Measurements from ENCODE around the gene ROS1.

Gene ROS1

GRCh38 chr6:117384659-117385058, 41.1 kb downstream of the ROS1 start:
- no peaks in the 10 kb centered on the region for H3K27me3 ChIP-seq (ENCODE audit: insufficient read depth, low read length)
- no peak overlapping the region for H3K18ac ChIP-seq (ENCODE audit: low read length)
- H3K79me1 ChIP-seq (ENCODE audit: low read length): no peaks in the 10 kb centered on the region
- WGBS (ENCODE audit: extremely low coverage, insufficient coverage, insufficient read length): no CpG with 5 or more reads among the region's 2 CpGs
- H3K9ac ChIP-seq (ENCODE audit: low read length): no peak overlapping the region
- no peak overlapping the region for H3K27ac ChIP-seq (ENCODE audit: low read depth, low read length)
- no peak overlapping the region for H4K12ac ChIP-seq (ENCODE audit: low read depth, low read length)
- no peaks in the 10 kb centered on the region for H3K79me2 ChIP-seq (ENCODE audit: control insufficient read depth, insufficient read depth, low read length, poor library complexity)
- no peak overlapping the region for H2AFZ ChIP-seq (ENCODE audit: insufficient read depth, low read length, poor library complexity)
- DNase-seq: no peak
- H2AK5ac ChIP-seq (ENCODE audit: low read length): no peak overlapping the region
- H2BK120ac ChIP-seq (ENCODE audit: insufficient read depth, low read length, poor library complexity): no peak overlapping the region
- H2BK12ac ChIP-seq (ENCODE audit: low read length): no peak overlapping the region
- no peak overlapping the region for H3K4me3 ChIP-seq (ENCODE audit: low read depth, low read length)
- no peak overlapping the region for H4K91ac ChIP-seq (ENCODE audit: low read depth, low read length)
- H2BK5ac ChIP-seq (ENCODE audit: low read depth, low read length, poor library complexity): no peak overlapping the region
- H3K4me1 ChIP-seq (ENCODE audit: control insufficient read depth in 1 of 2, insufficient read depth in 2 of 2, low read length in 2 of 2): no peaks in the 10 kb centered on the region
- no peak overlapping the region for H3K4ac ChIP-seq (ENCODE audit: low read depth, low read length)
- H3K36me3 ChIP-seq (ENCODE audit: control insufficient read depth in 1 of 2, insufficient read depth in 2 of 2, low read length in 2 of 2): no peaks in the 10 kb centered on the region
- H4K8ac ChIP-seq (ENCODE audit: low read depth, low read length): no peak overlapping the region
- no peak overlapping the region for H3K14ac ChIP-seq (ENCODE audit: low read length)
- H3K4me2 ChIP-seq (ENCODE audit: low read length): no peak overlapping the region
- H3K23ac ChIP-seq (ENCODE audit: low read length): no peak overlapping the region
- no peaks in the 10 kb centered on the region for H3K9me3 ChIP-seq (ENCODE audit: insufficient read depth, low read depth, low read length)

DNA sequence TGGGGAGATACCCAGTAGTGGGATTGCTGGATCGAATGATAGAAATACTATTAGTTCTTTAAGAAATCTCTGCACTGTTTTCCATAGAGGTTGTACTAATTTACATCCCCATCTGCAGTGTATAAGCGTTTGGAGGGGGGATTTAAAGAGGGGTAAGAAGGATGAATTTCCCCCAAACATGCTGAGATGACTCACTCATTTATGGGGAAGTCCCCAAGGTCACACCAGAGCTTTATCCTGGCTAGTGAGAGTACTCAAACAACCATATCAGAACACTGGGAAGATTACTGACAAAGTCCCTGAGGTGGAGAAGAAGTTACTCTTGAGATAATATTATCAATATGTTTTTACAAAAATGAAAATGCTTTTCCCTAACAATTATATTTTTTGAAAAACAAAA, 44.0 kb downstream of the ROS1 start:
- Histone ChIP-seq H2BK120ac (ENCODE audit: insufficient read depth, low read length, poor library complexity) (no peak overlapping the region), H3K4me3 (ENCODE audit: low read depth, low read length) (no peak overlapping the region), H4K8ac (ENCODE audit: low read depth, low read length) (no peak overlapping the region), H3K27ac (ENCODE audit: low read depth, low read length) (no peak overlapping the region), H3K79me2 (ENCODE audit: control insufficient read depth, insufficient read depth, low read length, poor library complexity) (no peaks in the 10 kb centered on the region), H2AK5ac (ENCODE audit: low read length) (no peak overlapping the region), H3K14ac (ENCODE audit: low read length) (no peak overlapping the region), H3K36me3 (ENCODE audit: control insufficient read depth in 1 of 2, insufficient read depth in 2 of 2, low read length in 2 of 2) (no peaks in the 10 kb centered on the region), H4K12ac (ENCODE audit: low read depth, low read length) (no peak overlapping the region), H3K4me1 (ENCODE audit: control insufficient read depth in 1 of 2, insufficient read depth in 2 of 2, low read length in 2 of 2) (no peaks in the 10 kb centered on the region), H3K4me2 (ENCODE audit: low read length) (no peak overlapping the region), H2BK5ac (ENCODE audit: low read depth, low read length, poor library complexity) (no peak overlapping the region), H3K27me3 (ENCODE audit: insufficient read depth, low read length) (no peaks in the 10 kb centered on the region), H2AFZ (ENCODE audit: insufficient read depth, low read length, poor library complexity) (no peak overlapping the region), H3K79me1 (ENCODE audit: low read length) (no peaks in the 10 kb centered on the region), H3K9me3 (ENCODE audit: insufficient read depth, low read depth, low read length) (no peaks in the 10 kb centered on the region), H3K18ac (ENCODE audit: low read length) (no peak overlapping the region), H2BK12ac (ENCODE audit: low read length) (no peak overlapping the region), H4K91ac (ENCODE audit: low read depth, low read length) (no peak overlapping the region), H3K9ac (ENCODE audit: low read length) (no peak overlapping the region), H3K4ac (ENCODE audit: low read depth, low read length) (no peak overlapping the region), H3K23ac (ENCODE audit: low read length) (no peak overlapping the region)
- DNase-seq: no peak
- no CpG with 5 or more reads among the region's 2 CpGs for WGBS (ENCODE audit: extremely low coverage, insufficient coverage, insufficient read length)

DNA sequence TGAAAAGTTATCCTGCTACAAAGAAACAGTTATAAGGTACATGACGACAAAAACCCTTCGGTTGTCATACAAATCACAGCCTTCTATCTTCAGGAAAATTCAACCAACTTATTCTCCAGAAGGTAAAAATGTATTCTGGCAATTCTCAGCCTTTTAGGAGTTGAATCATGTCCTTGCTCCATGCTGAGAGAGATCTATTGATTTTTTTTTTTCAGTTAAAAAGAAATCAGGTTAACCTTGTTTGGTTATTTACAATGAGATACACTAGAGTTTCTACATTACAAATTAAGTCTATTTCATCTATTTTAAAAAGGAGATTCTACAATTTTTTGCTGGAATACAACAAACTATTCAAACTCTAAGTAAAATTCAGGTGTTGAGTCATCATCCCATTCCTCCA, 45.4 kb downstream of the ROS1 start:
- Histone ChIP-seq H3K4ac (ENCODE audit: low read depth, low read length) (no peak overlapping the region), H2BK5ac (ENCODE audit: low read depth, low read length, poor library complexity) (no peak overlapping the region), H2AFZ (ENCODE audit: insufficient read depth, low read length, poor library complexity) (no peak overlapping the region), H3K18ac (ENCODE audit: low read length) (no peak overlapping the region), H3K9me3 (ENCODE audit: insufficient read depth, low read depth, low read length) (no peaks in the 10 kb centered on the region), H3K27ac (ENCODE audit: low read depth, low read length) (no peak overlapping the region), H2BK120ac (ENCODE audit: insufficient read depth, low read length, poor library complexity) (no peak overlapping the region), H4K12ac (ENCODE audit: low read depth, low read length) (no peak overlapping the region), H3K4me3 (ENCODE audit: low read depth, low read length) (no peak overlapping the region), H2BK12ac (ENCODE audit: low read length) (no peak overlapping the region), H3K9ac (ENCODE audit: low read length) (no peak overlapping the region), H3K79me1 (ENCODE audit: low read length) (no peaks in the 10 kb centered on the region), H3K79me2 (ENCODE audit: control insufficient read depth, insufficient read depth, low read length, poor library complexity) (no peaks in the 10 kb centered on the region), H3K4me1 (ENCODE audit: control insufficient read depth in 1 of 2, insufficient read depth in 2 of 2, low read length in 2 of 2) (no peaks in the 10 kb centered on the region), H4K91ac (ENCODE audit: low read depth, low read length) (no peak overlapping the region), H3K27me3 (ENCODE audit: insufficient read depth, low read length) (no peaks in the 10 kb centered on the region), H3K23ac (ENCODE audit: low read length) (no peak overlapping the region), H2AK5ac (ENCODE audit: low read length) (no peak overlapping the region), H3K4me2 (ENCODE audit: low read length) (no peak overlapping the region), H3K14ac (ENCODE audit: low read length) (no peak overlapping the region), H4K8ac (ENCODE audit: low read depth, low read length) (no peak overlapping the region), H3K36me3 (ENCODE audit: control insufficient read depth in 1 of 2, insufficient read depth in 2 of 2, low read length in 2 of 2) (no peaks in the 10 kb centered on the region)
- DNase-seq: no peak
- no CpG with 5 or more reads among the region's 2 CpGs for WGBS (ENCODE audit: extremely low coverage, insufficient coverage, insufficient read length)

DNA sequence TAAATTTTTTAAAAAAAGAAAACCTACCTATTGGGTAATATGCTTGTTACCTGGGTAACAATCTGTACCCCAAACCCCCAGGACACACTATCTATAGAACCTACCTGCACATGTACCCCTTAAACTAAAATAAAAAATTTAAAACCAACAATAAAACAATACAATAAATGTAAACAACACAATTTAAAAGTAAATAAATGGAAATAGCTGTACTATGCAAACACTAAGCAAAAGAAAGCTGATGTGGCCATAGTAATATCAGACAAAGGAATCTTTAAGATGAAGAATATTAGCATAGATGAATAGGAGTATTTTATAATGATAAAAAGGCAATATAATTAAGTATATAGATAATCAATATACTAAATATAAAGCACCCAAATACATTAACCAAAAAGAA, 50.3 kb downstream of the ROS1 start:
- no peak overlapping the region for H4K91ac ChIP-seq (ENCODE audit: low read depth, low read length)
- H2BK120ac ChIP-seq (ENCODE audit: insufficient read depth, low read length, poor library complexity): no peak overlapping the region
- H2AFZ ChIP-seq (ENCODE audit: insufficient read depth, low read length, poor library complexity): no peak overlapping the region
- H3K9me3 ChIP-seq (ENCODE audit: insufficient read depth, low read depth, low read length): no peaks in the 10 kb centered on the region
- no peak overlapping the region for H3K4me3 ChIP-seq (ENCODE audit: low read depth, low read length)
- no peak overlapping the region for H3K23ac ChIP-seq (ENCODE audit: low read length)
- no peaks in the 10 kb centered on the region for H3K79me1 ChIP-seq (ENCODE audit: low read length)
- no peak overlapping the region for H3K4ac ChIP-seq (ENCODE audit: low read depth, low read length)
- no peaks in the 10 kb centered on the region for H3K36me3 ChIP-seq (ENCODE audit: control insufficient read depth in 1 of 2, insufficient read depth in 2 of 2, low read length in 2 of 2)
- no peak overlapping the region for H3K27ac ChIP-seq (ENCODE audit: low read depth, low read length)
- no peak overlapping the region for H4K12ac ChIP-seq (ENCODE audit: low read depth, low read length)
- no peak overlapping the region for H3K4me2 ChIP-seq (ENCODE audit: low read length)
- no peak overlapping the region for H3K9ac ChIP-seq (ENCODE audit: low read length)
- H3K14ac ChIP-seq (ENCODE audit: low read length): no peak overlapping the region
- H3K18ac ChIP-seq (ENCODE audit: low read length): no peak overlapping the region
- H3K4me1 ChIP-seq (ENCODE audit: control insufficient read depth in 1 of 2, insufficient read depth in 2 of 2, low read length in 2 of 2): no peaks in the 10 kb centered on the region
- no peak overlapping the region for H2BK12ac ChIP-seq (ENCODE audit: low read length)
- H3K27me3 ChIP-seq (ENCODE audit: insufficient read depth, low read length): no peaks in the 10 kb centered on the region
- no peak overlapping the region for H4K8ac ChIP-seq (ENCODE audit: low read depth, low read length)
- no peak overlapping the region for H2BK5ac ChIP-seq (ENCODE audit: low read depth, low read length, poor library complexity)
- H3K79me2 ChIP-seq (ENCODE audit: control insufficient read depth, insufficient read depth, low read length, poor library complexity): no peaks in the 10 kb centered on the region
- DNase-seq: no peak
- H2AK5ac ChIP-seq (ENCODE audit: low read length): no peak overlapping the region

Measured in trophoblast cell (in vitro differentiated cells and primary cell).